Measurements from ENCODE around the gene STX5. TPM values are rescaled to one million over a fixed set of nuclear protein-coding genes. Genes with fewer than 3 reads are reported as not detected.
A peak's percentile ranks its signal among the peaks of the same experiment; 100 is the strongest.

Gene STX5
- total and polyA plus RNA-seq, 10 of the 15 experiments (the other 5 are each of a cell fraction or from before 2014, with no cell fraction given): 3.8 to 35.4 (median 27.4) TPM

DNA sequence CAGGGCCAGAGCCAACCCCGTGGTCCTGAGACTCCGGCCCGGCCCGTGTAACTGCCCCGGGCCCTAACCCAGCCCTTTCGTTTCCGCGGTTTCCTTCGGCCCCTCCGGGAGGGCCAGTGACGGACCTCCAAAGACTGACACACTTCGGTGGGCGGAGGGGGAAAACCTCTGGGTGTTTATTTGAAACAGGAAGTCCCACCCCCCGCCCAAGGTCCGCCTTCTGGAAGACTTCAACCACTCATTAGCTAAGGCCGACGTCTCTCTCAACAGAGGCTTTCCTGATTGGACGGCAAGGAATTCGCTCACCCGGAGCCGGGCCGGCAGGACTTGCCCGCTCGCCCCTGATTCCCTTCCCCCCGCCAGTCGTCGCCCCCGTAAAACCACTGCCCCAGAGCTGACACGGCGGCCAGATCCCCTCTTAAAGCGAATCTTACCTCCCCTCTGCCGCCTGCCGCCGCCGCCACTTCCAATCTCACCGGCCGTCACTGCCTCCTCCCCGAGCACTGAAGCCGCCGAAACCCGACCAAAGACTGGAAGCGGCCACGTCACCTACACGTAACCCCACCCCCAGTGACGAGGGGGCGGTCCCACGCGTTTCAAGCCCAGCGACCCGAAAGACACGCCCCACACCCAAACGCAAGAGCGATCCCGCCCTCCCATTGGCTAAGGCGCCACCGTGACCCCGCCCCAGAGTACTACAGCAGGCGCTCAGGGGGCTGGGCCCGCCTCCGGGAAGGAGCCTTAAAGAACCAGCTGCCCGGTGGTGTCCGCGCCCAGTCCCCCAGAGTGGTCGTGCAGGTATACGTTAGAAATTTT is at the start of gene STX5 (continued):
- peak in 1 of 2 experiments; percentile 19; a peak in 1 of 4 replicates for TF ChIP-seq BHLHE40 (IDR thresholded peaks at IDR 0.05; ENCODE audit: borderline replicate concordance in 1 of 2, low read depth in 2 of 2, low read length in 1 of 2)
- peak; percentile 74 for TF ChIP-seq NFYA (IDR thresholded peaks at IDR 0.05; ENCODE audit: borderline replicate concordance, low read depth, low read length)
- TF ChIP-seq, protein P1, sequence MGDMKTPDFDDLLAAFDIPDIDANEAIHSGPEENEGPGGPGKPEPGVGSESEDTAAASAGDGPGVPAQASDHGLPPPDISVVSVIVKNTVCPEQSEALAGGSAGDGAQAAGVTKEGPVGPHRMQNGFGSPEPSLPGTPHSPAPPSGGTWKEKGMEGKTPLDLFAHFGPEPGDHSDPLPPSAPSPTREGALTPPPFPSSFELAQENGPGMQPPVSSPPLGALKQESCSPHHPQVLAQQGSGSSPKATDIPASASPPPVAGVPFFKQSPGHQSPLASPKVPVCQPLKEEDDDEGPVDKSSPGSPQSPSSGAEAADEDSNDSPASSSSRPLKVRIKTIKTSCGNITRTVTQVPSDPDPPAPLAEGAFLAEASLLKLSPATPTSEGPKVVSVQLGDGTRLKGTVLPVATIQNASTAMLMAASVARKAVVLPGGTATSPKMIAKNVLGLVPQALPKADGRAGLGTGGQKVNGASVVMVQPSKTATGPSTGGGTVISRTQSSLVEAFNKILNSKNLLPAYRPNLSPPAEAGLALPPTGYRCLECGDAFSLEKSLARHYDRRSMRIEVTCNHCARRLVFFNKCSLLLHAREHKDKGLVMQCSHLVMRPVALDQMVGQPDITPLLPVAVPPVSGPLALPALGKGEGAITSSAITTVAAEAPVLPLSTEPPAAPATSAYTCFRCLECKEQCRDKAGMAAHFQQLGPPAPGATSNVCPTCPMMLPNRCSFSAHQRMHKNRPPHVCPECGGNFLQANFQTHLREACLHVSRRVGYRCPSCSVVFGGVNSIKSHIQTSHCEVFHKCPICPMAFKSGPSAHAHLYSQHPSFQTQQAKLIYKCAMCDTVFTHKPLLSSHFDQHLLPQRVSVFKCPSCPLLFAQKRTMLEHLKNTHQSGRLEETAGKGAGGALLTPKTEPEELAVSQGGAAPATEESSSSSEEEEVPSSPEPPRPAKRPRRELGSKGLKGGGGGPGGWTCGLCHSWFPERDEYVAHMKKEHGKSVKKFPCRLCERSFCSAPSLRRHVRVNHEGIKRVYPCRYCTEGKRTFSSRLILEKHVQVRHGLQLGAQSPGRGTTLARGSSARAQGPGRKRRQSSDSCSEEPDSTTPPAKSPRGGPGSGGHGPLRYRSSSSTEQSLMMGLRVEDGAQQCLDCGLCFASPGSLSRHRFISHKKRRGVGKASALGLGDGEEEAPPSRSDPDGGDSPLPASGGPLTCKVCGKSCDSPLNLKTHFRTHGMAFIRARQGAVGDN (IDR thresholded peaks at IDR 0.05): no peak
- TF ChIP-seq POLR2AphosphoS5 (IDR thresholded peaks at IDR 0.05; ENCODE audit: low read length): peak; percentile 87
- no peak for TF ChIP-seq JUNB (IDR thresholded peaks at IDR 0.05)
- TF ChIP-seq, protein P2, sequence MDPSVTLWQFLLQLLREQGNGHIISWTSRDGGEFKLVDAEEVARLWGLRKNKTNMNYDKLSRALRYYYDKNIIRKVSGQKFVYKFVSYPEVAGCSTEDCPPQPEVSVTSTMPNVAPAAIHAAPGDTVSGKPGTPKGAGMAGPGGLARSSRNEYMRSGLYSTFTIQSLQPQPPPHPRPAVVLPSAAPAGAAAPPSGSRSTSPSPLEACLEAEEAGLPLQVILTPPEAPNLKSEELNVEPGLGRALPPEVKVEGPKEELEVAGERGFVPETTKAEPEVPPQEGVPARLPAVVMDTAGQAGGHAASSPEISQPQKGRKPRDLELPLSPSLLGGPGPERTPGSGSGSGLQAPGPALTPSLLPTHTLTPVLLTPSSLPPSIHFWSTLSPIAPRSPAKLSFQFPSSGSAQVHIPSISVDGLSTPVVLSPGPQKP (IDR thresholded peaks at IDR 0.05; ENCODE audit: low read depth, low read length): no peak
- peak; percentile 65 for TF ChIP-seq BACH1 (IDR thresholded peaks at IDR 0.05; ENCODE audit: borderline replicate concordance)
- peak; percentile 64; the same call in 1 of the 2 replicates for TF ChIP-seq PML (IDR thresholded peaks at IDR 0.05; ENCODE audit: low read length)
- no peak for TF ChIP-seq ZNF384 (IDR thresholded peaks at IDR 0.05; ENCODE audit: borderline replicate concordance, low read depth, low read length)
- peak; percentile 86 for TF ChIP-seq KLF5 (IDR thresholded peaks at IDR 0.05; ENCODE audit: partially characterized antibody)
- TF ChIP-seq, protein P3, sequence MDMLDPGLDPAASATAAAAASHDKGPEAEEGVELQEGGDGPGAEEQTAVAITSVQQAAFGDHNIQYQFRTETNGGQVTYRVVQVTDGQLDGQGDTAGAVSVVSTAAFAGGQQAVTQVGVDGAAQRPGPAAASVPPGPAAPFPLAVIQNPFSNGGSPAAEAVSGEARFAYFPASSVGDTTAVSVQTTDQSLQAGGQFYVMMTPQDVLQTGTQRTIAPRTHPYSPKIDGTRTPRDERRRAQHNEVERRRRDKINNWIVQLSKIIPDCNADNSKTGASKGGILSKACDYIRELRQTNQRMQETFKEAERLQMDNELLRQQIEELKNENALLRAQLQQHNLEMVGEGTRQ (IDR thresholded peaks at IDR 0.05; ENCODE audit: borderline replicate concordance, low read depth, low read length): peak; percentile 46
- no peak for TF ChIP-seq EED (IDR thresholded peaks at IDR 0.05; ENCODE audit: low read depth)
- no peak for TF ChIP-seq ZNF217 (IDR thresholded peaks at IDR 0.05)
- peak; percentile 94 for TF ChIP-seq SP1 (IDR thresholded peaks at IDR 0.05; ENCODE audit: low read depth, low read length)
- no peak for TF ChIP-seq BCL11A (IDR thresholded peaks at IDR 0.05; ENCODE audit: low read depth, low read length)
- TF ChIP-seq, protein P4, sequence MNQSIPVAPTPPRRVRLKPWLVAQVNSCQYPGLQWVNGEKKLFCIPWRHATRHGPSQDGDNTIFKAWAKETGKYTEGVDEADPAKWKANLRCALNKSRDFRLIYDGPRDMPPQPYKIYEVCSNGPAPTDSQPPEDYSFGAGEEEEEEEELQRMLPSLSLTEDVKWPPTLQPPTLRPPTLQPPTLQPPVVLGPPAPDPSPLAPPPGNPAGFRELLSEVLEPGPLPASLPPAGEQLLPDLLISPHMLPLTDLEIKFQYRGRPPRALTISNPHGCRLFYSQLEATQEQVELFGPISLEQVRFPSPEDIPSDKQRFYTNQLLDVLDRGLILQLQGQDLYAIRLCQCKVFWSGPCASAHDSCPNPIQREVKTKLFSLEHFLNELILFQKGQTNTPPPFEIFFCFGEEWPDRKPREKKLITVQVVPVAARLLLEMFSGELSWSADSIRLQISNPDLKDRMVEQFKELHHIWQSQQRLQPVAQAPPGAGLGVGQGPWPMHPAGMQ (IDR thresholded peaks at IDR 0.05; ENCODE audit: borderline replicate concordance): no peak
- TF ChIP-seq, protein P5, sequence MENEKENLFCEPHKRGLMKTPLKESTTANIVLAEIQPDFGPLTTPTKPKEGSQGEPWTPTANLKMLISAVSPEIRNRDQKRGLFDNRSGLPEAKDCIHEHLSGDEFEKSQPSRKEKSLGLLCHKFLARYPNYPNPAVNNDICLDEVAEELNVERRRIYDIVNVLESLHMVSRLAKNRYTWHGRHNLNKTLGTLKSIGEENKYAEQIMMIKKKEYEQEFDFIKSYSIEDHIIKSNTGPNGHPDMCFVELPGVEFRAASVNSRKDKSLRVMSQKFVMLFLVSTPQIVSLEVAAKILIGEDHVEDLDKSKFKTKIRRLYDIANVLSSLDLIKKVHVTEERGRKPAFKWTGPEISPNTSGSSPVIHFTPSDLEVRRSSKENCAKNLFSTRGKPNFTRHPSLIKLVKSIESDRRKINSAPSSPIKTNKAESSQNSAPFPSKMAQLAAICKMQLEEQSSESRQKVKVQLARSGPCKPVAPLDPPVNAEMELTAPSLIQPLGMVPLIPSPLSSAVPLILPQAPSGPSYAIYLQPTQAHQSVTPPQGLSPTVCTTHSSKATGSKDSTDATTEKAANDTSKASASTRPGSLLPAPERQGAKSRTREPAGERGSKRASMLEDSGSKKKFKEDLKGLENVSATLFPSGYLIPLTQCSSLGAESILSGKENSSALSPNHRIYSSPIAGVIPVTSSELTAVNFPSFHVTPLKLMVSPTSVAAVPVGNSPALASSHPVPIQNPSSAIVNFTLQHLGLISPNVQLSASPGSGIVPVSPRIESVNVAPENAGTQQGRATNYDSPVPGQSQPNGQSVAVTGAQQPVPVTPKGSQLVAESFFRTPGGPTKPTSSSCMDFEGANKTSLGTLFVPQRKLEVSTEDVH (IDR thresholded peaks at IDR 0.05; ENCODE audit: low read depth, partially characterized antibody): no peak
- TF ChIP-seq, protein P6, sequence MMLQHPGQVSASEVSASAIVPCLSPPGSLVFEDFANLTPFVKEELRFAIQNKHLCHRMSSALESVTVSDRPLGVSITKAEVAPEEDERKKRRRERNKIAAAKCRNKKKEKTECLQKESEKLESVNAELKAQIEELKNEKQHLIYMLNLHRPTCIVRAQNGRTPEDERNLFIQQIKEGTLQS (IDR thresholded peaks at IDR 0.05; ENCODE audit: borderline replicate concordance, extremely low read depth, low read depth, low read length): no peak
- TF ChIP-seq LARP7 (IDR thresholded peaks at IDR 0.05): no peak; the same call in 1 of the 2 replicates
